HG03558 (cell line): ENCODE measurements around the gene USB1.

ENCODE experiments used
- ATAC-seq: cut with Tn5 transposase; IDR thresholded peaks from one replicate; pipeline ENCODE4 v1.9.1; 2021; ENCODE audit warnings: moderate number of reproducible peaks; ENCODE audit not compliant: unreplicated experiment; ENCODE audit errors: extremely low read depth

Gene USB1

DNA sequence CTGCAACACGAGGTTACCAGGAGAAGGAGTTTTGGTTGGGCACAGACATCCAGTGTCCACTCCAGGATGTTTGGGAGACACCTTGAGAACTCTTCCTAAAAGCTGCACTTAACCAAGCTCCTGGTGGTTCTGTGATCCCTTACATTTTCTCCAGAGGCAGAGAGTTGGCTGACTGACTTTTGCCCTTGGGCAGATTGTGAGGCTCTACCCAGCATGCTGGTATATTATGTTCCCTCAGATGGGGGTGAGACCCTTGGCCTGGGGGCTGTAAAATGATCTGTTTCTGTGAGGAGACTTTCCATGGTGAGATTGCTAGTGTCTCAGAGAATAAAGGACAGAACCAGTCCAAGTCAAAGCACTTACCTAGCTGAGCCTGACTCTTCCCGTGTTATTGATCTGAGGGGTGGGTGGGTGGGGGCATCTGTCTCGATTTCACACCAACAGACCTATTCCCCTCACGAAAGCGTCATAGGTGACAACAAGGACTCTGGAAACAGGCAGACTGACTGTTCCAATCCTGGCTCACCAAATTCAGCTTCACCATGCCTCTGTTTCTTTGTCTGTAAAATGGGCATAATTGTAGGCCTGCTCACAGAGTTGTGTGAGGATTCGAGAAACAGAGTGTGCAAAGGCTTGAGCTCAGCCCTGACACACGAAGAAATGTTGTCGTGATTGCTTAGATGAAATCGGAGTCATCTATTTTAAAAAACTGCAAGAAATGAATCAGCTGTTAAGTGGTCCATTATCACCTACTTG lies 12.2 kb downstream of the USB1 start:
- no peak for ATAC-seq

DNA sequence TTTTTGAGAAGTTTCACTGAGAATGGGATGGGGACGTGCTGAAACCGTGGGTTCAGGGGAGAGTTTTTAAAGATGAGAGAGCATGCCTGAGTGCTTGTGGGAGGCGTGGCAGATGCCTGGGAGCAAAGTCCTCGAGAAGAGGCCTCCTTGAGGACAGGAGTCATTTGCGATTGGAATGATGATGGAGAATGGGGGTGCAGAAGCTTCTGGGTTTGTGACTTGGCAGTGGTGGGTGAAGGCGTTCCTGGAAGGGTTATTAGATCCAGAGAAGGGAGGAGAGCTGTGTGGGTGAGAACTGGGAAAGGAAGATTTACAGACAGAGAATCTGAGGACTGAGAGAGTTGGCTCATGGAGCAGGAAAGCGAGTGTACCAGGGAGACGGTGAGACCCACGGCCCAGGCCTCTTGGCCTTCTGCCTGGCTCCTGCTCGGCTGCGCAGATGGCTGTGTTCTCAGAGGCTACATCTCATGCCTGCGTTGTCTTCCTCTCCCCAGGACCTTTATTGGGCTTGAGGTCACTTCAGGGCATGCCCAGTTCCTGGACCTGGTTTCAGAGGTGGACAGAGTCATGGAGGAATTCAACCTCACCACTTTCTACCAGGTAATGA lies 15.7 kb downstream of the USB1 start:
- ATAC-seq = no peak

DNA sequence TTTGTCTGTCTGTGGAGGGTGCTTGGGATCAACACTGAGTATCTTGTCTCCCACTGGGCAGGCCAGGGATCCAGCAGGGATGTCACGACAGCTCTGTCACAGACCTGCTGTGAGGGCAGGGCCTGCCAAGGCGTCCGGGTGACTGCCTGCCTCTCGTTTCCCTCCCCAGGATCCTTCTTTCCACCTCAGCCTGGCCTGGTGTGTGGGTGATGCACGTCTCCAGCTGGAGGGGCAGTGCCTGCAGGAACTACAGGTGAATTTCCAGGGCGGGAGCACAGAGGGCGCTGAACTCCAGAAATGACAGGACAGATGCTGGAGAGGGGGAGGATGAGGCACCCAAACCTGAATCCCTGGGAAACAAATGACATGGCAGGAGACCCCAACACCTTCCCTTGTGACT lies 17.6 kb downstream of the USB1 start:
- no peak for ATAC-seq

DNA sequence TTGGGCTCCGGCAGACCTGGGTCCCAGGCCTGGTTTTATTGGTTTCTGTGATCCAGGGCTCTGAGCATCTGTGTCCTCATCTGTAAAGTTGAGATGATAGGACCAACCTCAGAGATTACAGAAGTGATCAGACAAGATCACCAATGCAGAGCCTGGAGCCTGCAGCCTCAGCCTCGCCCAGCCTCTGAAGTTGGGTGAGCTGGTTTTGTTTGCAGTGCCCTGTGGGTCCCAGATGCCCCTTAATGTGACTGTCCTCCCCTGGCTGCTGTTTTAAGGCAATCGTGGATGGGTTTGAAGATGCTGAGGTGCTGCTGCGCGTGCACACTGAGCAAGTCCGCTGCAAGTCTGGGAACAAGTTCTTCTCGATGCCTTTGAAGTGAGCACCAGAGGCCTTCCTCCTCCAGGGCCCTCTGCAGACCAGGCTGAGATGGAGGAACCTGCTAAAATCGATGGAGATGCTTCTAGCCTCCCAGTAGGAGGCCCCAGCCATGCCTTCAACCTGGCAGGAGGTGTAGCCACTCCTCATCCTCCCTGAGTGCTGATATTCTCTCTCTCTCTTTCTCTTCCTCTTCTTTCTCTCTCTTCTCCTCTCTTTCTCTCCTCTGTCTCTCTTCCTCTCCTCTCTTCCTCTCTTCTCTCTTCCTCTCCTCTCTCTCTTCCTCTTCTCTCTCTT lies 18.8 kb downstream of the USB1 start:
- ATAC-seq = no peak

DNA sequence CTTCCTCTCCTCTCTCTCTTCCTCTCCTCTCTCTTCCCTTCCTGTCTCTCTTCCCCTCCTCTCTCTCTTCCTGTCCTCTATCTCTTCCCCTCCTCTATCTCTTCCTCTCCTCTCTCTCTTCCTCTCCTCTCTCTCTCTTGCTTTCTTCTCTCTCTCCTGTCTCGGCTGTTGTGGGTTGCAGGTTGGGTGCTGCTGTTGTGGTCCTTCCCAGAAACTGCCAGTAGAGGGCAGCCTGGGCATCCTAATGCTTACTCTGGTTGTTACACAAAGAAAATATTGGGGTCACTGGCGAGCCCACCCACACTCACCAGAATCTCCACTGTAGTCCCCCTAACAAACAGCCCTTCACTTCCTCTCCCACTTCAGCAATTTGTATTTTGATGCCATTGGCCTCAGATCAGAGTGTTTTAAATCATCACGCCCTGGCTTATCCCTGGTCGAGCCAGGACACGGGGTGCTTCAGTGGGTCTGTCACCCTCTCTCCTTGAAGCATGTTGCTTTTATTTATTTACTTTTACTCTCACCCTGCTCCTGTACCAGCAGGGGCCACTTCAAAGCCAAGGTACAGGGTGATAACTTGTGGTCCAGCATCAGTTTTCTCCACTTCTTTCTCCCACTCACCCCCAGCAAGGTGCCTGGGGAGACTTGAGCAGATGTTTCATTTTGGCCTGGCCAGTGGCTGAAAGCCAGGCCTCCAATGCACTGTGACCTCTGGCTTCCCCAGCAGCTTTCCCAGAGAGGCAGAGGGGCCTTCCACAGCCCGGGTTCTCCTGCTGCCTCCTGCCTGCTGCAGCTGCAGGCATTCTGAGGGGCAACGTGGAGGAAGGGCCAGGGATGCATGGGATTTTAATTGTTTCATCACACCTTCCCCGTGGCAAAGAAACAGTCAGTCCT lies 19.7 kb downstream of the USB1 start:
- no peak for ATAC-seq

DNA sequence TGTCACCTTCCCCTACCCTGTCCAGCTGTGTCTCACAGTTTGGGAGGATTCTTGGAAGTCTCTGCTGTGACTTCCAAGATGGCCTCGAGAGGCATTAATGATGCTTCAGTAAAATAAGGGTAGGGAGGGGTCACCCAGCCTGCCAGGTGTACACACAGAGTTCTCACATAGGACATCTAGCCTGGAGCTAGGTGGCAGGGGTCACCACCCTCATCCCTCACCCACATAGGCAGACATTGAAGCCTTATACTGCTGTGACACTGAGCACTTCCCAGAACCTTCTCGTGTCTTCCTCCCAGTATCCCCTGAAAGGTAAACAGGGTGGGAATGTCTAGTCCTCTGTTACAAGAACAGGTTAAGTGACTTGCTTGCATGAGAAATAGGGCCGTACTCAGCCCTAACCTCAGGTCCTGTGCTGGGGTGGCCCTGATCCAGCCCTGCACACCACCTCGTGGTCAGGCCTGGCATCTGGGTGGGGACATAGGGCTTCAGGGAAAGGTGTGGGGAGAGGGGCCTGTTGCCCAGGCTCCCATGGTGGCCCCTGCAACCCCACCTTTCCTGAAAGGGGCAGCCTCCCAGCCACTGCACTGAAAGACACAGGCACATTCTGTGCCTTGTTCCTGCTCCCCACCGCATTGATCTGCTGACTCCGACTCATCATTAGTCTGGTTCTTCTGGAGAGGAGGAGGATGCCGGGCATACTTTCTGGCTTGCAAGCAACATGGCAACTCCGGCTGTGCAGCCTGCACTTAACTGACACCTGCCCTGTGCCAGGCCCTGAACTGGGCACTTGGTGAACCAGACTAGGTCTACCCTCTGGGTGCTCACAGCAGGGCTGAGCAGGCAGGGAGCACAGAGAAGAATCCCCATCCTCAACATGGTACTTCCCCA lies 20.7 kb downstream of the USB1 start:
- ATAC-seq = no peak

DNA sequence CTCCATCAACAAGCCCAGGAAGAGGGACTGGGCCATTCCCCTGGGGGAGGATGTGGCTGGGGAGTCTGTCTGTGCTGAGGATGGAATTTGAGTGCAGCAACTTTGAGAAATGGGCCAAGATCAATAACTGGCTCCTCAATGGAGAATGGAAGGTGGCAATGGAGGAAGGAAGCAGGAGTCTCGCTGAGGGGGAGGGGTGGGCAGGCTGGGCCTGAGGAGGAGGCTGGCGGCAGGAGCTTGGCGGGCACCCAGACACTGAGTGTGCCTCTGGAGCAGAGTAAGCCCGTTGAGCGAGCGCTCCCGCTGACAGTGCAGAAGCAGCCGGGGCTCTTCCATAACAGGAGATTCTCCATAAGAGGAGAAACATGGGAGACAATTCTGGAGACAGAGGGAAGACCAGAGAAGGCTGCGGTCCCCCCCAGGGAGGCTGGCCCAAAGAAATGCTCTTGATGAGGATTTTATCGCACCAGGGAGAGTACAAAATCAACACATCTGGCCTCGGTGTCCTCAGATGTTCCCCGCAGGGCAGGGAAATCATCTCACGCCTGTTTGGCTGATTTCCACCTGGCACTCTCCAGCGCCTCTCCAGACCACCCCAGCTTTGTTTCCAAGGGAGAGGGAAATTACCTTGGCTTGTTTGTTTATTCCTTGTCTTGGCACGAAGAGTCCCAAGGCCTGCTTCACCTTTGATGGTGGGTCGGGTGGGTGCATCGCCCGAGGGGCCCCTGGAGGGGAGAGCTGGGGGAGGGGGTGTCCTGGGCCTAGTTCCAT lies 21.6 kb downstream of the USB1 start:
- no peak for ATAC-seq

DNA sequence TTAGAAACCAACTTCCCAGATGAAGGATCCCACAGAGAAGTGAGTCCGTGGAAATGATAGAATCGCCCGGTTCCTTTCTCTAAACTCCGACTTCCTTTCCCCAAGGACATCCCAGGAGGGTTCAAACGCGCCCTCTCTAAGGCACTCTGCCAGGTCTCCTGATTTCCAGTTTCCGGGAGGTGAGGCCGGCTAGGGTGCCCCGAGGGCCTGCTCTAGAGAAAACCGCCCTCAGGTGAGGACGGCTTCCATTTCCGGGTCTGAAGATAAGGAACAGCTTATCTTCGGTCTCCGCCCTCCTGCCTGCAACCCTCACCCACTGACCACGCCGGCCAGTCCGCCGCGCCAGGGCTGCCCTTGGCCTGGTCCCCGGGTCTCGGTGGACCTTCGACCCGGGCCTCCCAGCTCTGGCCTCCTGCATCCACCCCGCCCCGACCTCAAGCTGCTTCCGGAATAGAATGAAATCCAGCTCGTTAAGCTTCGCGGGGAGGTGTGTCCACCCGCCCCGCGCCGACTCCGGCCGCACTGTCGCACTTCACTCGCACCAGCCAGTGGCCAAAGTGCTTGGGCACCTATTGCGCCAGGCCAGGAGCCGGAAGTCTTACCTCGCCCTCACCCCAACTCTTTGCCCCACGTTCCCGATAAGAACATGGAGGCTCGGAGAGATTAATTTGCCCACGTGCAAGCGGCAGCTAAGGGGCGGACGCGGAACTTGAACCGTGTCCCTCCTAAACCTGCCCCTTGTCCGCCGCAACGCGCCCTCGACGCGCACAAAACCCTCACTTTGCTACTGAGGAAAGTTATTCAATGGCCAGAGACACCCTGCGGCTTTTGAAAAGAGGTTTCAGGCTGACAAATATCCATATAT lies 23.5 kb downstream of the USB1 start:
- ATAC-seq = no peak

DNA sequence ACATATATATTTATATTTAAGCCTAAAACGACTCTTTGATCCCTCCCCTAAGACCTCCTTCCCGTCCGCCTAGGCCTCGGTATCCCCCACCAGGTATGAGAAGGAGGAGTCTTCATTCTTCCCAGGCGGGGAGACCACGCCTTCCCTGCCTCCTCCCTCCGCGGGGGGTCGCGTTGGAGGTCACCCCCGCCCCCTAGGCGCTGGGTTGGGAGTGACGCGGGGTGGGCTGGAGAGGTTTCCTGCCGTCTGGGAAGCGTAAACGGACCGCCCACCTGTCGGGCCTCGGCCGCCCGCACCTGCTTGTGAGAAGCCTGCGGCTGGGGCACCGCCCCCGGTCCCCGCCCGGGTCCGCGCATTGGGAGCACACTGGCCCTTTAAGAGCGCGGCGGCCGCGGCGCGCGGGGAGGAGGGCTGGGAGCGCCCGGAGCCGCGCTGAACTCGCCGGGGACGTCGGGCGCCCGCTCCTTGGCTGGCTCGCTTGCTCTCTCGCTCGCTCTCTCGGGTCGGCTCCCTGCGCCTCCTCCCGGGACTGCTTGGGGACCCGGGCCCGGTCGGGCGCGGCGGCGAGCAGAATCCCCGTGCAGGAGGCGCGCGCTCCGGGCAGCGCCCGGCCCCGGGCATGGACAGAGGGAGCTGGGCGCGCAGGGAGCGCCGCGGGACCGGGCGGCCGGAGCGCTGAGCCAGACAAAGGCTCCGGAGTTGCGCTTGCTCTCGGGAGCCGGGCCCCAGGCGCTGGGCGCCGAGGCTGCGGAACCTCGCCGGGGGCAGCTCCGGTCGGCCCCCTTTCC lies 24.3 kb downstream of the USB1 start, which contains the start of gene MMP15:
Gene MMP15, plus strand, starts transcription at position 404 of the 788 bp plus-strand sequence. CDS start 597 bp downstream, outside the sequence.
- no peak for ATAC-seq

DNA sequence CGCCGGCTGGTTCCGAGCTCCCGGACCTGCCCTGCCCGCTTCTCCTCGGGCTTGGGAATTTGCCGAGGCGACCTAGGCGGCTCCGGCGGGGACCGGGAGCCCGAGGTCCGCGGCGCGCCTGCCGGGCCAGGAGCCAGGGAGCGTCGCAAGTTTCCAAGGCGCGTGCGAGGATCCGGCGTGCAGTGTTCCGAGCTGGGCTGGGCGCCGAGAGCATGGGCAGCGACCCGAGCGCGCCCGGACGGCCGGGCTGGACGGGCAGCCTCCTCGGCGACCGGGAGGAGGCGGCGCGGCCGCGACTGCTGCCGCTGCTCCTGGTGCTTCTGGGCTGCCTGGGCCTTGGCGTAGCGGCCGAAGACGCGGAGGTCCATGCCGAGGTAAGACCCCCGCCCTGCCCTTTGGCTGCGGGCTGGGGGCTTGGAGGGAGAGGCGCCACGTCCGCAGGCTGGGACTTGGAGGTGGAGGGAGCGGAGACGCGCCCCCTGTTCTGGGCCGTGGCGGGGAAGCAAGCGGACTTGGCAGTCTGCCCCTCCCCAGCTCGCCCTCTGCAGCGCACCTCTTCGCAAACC lies 25.0 kb downstream of the USB1 start:
- no peak for ATAC-seq

DNA sequence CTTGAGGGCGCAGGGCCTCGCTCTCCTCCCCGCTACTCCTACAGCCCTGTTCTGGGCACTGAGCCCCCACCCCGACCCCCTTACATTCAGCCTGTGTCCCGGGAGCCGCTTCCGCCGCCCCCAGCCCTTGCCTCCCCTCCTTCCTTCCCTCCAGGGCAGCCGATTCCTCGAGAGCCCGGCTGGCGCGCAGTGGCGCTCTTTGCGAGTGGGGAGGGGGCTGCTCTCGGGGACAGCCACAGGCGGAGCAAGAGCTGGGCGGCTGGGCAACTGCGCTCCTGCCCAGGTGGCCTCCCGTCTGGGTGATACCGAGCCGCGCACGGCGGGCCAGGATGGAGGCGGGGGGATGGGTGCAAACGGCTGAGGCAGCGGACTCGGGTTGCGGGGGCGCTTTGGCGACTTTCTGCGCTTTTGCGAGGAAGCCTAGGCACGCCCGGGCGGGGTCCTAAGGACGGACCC lies 25.5 kb downstream of the USB1 start:
- no peak for ATAC-seq

DNA sequence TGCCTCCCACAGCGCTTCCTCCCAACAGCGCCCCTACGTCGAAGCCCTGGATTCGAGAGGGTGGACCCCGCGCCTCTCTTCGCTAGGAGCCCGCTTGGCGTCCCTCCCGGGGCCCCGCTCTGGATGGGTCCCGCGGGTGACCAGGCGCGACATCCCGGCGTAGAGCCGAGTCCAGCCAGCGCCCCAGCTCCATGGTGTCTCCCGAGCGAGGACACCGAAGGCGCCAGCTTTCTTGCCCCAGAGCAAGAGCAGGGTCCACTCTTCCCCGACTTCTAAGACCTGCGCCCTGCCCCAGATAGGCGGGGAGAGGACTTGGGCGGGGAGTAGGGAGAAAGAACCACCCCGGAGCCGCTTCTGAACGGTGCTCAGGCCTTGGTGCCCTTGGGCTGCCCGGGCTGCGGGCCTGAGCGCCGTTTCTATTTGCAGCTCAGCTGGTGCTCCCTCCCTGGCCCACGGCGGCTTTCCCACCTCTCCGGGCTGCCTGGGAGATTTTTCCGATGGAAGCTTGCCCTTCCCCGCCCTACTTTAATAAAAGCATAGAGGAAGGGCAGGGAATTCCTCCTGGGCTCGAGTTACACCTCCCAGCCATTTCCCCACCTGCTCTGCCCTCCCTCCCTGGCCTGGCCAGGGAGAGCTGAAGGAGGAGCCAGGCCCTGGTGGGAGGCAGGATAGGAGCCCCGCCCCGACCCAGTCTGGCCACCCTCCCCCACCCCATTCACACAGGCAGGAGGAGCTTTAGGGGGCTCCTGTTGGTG lies 26.1 kb downstream of the USB1 start:
- ATAC-seq = no peak

DNA sequence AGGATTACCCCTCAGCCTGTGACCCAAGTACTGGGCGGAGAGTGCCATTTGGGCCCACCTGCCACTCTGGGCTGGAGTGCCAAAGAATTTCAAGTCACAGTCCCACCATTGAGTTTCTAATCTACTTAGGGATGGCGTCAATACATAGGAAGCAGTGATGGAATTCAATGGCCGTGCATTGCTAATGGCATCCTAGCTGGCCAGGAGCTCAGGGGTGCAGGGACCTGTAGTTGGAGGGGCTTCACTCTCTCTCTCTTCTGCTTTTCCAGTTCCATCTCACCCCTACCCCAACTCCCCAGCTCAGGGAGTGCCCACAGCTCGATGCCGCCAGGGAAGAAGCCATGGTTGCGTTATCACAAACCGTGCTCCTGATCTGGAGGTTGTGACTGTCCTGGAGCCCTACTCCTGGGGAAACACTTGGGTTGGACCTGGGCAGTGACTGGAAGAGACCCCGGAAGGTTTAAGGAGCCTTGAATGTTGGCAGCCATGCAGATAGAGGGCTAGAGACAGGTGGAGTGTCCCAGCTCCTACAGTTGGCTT lies 26.8 kb downstream of the USB1 start:
- ATAC-seq = no peak

DNA sequence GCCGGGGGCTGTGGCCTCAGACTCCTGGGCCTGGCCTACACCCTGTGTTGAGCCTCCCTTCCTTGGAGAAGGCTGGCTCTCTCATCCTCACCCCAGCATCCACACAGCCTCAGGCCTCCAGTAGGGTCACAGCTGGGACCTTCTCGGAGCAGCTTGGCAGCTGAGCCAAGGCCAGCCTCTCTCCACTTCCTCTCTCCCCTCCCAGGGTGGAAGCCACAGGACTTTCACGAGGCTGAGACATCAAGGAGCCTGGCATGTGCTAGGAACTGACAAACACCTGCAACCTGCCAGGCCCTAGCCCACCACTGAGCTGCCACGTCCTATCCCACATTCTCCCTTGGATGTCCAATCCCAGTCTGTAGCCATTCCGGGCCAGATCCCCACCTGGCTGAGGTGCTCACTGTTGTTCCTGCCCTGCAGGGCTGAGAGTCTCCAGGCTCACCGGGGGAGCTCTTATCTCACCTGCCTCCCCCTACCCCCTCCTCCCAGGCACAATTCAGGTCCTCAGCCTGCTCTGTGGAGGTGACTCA lies 27.4 kb downstream of the USB1 start:
- no peak for ATAC-seq

DNA sequence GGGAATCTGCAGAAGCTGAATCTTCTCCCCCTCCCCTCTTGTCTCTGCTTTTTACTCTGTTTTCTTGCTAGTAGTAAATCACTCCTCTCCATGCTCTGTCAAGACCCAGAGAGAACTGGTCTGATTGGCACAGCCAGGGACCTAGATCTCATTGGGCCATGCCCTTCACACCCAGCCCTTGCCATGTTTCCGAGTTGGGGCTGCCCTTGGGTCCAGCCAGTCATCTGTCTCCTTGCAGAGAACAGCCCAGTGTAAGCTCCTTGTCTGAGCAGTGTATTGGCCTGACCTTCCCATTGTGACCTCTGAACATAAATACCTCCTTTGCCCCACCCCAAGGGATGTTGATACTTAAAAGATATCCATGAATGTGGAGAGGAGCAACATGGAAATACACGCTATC lies 28.2 kb downstream of the USB1 start:
- no peak for ATAC-seq
